ENCODE results near the gene CD81. TPM values are rescaled to one million over a fixed set of nuclear protein-coding genes. Genes with fewer than 3 reads are reported as not detected.

Gene CD81
- total RNA-seq, 1 experiment from 2014 or later = 237 TPM

DNA sequence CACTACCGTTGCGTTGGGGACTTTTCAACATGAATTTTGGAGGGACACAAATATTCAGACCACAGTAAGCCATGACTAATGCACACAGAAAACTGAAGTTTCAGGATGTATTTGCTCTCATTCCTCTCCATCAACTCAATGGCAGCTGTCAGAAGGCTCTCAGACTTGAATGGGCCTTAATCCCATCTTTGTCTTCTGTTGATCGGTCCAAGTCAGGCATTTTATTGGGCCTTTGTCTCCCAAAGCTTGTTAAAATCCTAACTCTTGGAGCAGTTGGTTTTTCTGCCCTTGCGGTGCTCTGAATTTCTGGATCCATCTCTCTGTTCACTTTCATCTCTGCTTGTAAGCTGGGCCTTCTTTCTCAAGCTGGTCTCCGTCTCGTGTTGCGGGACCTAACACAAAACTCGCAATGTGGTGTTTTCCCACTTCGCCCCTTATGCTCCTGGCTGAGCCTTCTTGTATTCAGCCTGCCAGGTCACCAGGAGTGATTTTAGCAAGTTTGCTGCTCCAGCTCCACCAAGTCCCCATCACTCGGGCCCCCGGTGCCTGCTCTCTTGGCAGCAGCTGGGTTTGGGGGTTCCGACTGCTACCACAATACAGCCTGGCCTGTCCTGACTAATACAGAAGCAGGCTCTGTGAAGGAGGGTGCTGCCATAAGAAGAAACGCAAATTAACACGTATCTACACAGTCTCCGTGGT lies 48.3 kb upstream of the CD81 start:
- Mint-ChIP-seq H3K27ac (no peak overlapping the region), H3K4me1 (no peaks in the 10 kb centered on the region), H3K36me3 (peaks cover 20% of the 10 kb centered on the region), H3K4me3 (no peak overlapping the region), H3K9me3 (peaks cover 22% of the 10 kb centered on the region), H3K27me3 (ENCODE audit: low read depth) (peaks cover 32% of the 10 kb centered on the region)
- POLR2A ChIA-PET = no interaction called here
- ATAC-seq (no peak), DNase-seq (ENCODE audit: low spot score) (no peak)
- TF ChIP-seq, protein P1, sequence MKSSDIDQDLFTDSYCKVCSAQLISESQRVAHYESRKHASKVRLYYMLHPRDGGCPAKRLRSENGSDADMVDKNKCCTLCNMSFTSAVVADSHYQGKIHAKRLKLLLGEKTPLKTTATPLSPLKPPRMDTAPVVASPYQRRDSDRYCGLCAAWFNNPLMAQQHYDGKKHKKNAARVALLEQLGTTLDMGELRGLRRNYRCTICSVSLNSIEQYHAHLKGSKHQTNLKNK (CRISPR knock-in tag; IDR thresholded peaks at IDR 0.05) = no peak
- TF ChIP-seq, protein P2, sequence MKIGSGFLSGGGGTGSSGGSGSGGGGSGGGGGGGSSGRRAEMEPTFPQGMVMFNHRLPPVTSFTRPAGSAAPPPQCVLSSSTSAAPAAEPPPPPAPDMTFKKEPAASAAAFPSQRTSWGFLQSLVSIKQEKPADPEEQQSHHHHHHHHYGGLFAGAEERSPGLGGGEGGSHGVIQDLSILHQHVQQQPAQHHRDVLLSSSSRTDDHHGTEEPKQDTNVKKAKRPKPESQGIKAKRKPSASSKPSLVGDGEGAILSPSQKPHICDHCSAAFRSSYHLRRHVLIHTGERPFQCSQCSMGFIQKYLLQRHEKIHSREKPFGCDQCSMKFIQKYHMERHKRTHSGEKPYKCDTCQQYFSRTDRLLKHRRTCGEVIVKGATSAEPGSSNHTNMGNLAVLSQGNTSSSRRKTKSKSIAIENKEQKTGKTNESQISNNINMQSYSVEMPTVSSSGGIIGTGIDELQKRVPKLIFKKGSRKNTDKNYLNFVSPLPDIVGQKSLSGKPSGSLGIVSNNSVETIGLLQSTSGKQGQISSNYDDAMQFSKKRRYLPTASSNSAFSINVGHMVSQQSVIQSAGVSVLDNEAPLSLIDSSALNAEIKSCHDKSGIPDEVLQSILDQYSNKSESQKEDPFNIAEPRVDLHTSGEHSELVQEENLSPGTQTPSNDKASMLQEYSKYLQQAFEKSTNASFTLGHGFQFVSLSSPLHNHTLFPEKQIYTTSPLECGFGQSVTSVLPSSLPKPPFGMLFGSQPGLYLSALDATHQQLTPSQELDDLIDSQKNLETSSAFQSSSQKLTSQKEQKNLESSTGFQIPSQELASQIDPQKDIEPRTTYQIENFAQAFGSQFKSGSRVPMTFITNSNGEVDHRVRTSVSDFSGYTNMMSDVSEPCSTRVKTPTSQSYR (CRISPR knock-in tag; IDR thresholded peaks at IDR 0.05) = no peak
- CTCF ChIA-PET = interaction anchor here (1.6 kb wide), 1 partner anchor 92 kb away, joined by 4 read pairs; no protein-coding TSS in a partner anchor

- ChIA-PET CTCF (interaction anchor here (1.6 kb wide), 1 partner anchor 91 kb away, joined by 4 read pairs; no protein-coding TSS in a partner anchor), POLR2A (no interaction called here)
- H3K4me1 Mint-ChIP-seq = no peaks in the 10 kb centered on the region
- no peak overlapping the region for H3K27ac Mint-ChIP-seq
- ATAC-seq = no peak
- TF ChIP-seq, protein P3, sequence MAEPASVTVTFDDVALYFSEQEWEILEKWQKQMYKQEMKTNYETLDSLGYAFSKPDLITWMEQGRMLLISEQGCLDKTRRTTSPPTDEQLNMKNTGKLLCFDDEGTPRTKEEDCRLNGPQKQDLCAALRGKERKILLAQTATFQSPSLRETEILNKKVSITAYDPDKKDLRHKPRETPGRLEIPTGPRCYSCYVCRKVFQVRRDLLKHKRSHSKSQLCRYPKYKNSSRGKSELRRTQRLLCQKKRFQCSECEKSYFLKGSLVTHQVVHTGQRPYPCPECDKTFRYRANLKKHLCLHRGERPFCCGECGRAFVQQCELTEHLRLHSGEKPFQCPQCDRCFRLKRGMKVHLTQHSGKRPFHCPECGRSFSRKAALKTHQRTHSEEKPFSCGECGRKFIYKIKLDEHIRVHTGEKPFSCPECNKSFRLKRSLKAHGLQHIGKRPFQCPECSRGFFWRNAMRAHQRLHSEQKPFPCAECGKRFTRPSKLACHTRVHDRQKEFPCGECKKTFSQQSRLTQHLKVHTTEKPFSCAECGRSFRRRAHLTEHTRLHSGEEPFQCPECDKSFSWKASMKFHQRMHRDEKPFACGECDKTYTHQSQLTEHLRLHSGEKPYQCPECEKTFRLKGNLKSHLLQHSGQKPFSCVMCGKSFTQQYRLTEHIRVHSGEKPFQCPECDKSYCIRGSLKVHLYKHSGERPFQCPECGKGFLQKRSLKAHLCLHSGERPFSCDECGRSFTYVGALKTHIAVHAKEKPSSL (CRISPR knock-in tag; conservative IDR thresholded peaks at IDR 0.05) = no peak
- no peak for TF ChIP-seq HMGXB4 (CRISPR knock-in tag; IDR thresholded peaks at IDR 0.05)
- TF ChIP-seq, protein P4, sequence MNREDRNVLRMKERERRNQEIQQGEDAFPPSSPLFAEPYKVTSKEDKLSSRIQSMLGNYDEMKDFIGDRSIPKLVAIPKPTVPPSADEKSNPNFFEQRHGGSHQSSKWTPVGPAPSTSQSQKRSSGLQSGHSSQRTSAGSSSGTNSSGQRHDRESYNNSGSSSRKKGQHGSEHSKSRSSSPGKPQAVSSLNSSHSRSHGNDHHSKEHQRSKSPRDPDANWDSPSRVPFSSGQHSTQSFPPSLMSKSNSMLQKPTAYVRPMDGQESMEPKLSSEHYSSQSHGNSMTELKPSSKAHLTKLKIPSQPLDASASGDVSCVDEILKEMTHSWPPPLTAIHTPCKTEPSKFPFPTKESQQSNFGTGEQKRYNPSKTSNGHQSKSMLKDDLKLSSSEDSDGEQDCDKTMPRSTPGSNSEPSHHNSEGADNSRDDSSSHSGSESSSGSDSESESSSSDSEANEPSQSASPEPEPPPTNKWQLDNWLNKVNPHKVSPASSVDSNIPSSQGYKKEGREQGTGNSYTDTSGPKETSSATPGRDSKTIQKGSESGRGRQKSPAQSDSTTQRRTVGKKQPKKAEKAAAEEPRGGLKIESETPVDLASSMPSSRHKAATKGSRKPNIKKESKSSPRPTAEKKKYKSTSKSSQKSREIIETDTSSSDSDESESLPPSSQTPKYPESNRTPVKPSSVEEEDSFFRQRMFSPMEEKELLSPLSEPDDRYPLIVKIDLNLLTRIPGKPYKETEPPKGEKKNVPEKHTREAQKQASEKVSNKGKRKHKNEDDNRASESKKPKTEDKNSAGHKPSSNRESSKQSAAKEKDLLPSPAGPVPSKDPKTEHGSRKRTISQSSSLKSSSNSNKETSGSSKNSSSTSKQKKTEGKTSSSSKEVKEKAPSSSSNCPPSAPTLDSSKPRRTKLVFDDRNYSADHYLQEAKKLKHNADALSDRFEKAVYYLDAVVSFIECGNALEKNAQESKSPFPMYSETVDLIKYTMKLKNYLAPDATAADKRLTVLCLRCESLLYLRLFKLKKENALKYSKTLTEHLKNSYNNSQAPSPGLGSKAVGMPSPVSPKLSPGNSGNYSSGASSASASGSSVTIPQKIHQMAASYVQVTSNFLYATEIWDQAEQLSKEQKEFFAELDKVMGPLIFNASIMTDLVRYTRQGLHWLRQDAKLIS (CRISPR knock-in tag; IDR thresholded peaks at IDR 0.05; ENCODE audit: borderline replicate concordance) = no peak
- no peak for TF ChIP-seq FOXK1 (CRISPR knock-in tag; IDR thresholded peaks at IDR 0.05)
- TF ChIP-seq GABPB1 (CRISPR knock-in tag; IDR thresholded peaks at IDR 0.05) = no peak
- TF ChIP-seq USF2 (CRISPR knock-in tag; IDR thresholded peaks at IDR 0.05) = peak; percentile 59
- TF ChIP-seq, protein P5, sequence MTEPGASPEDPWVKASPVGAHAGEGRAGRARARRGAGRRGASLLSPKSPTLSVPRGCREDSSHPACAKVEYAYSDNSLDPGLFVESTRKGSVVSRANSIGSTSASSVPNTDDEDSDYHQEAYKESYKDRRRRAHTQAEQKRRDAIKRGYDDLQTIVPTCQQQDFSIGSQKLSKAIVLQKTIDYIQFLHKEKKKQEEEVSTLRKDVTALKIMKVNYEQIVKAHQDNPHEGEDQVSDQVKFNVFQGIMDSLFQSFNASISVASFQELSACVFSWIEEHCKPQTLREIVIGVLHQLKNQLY (CRISPR knock-in tag; IDR thresholded peaks at IDR 0.05) = no peak
- no peak for TF ChIP-seq SMAD4 (CRISPR knock-in tag; IDR thresholded peaks at IDR 0.05)
- TF ChIP-seq, protein P6, sequence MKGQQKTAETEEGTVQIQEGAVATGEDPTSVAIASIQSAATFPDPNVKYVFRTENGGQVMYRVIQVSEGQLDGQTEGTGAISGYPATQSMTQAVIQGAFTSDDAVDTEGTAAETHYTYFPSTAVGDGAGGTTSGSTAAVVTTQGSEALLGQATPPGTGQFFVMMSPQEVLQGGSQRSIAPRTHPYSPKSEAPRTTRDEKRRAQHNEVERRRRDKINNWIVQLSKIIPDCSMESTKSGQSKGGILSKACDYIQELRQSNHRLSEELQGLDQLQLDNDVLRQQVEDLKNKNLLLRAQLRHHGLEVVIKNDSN (CRISPR knock-in tag; IDR thresholded peaks at IDR 0.05) = peak; percentile 38; the same call in 1 of the 2 replicates
- no peak for TF ChIP-seq ZNF396 (CRISPR knock-in tag; IDR thresholded peaks at IDR 0.05; ENCODE audit: borderline replicate concordance)
- TF ChIP-seq NR2C2 (CRISPR knock-in tag; IDR thresholded peaks at IDR 0.05) = no peak
- TF ChIP-seq ZNF671 (CRISPR knock-in tag; IDR thresholded peaks at IDR 0.05) = no peak
- peaks cover 20% of the 10 kb centered on the region for H3K36me3 Mint-ChIP-seq
- peaks cover 22% of the 10 kb centered on the region for H3K9me3 Mint-ChIP-seq
- no peak overlapping the region for H3K4me3 Mint-ChIP-seq
- peaks cover 31% of the 10 kb centered on the region for H3K27me3 Mint-ChIP-seq (ENCODE audit: low read depth)
- no peak for DNase-seq (ENCODE audit: low spot score)
These were observed 47.6 kb upstream of the CD81 start for GRCh38 chr11:2329551-2329950.

Measured in WTC11 (cell line).